H1 (cell line): ENCODE measurements around the gene ACOX1. TPM values are rescaled to one million over a fixed set of nuclear protein-coding genes. Genes with fewer than 3 reads are reported as not detected.

Experiments used
- ATF2 ChIP-seq: IDR thresholded peaks from 2 replicates; pipeline ENCODE4 v1.6.1; 2012; ENCODE audit warnings: low read length, inconsistent platforms
- SIX5 ChIP-seq: IDR thresholded peaks from 2 replicates; pipeline ENCODE4 v1.6.1; 2011; ENCODE audit warnings: mild to moderate bottlenecking, low read depth, low read length
- TBP ChIP-seq: IDR thresholded peaks from 2 replicates; pipeline ENCODE4 v1.6.1; 2011; ENCODE audit warnings: low read depth, low read length, improper control_type of control experiment
- polyA plus RNA-seq, 7 experiments: library from polyadenylated mRNA; depleted of rRNA in 3 of 7; stranded (reverse) in 5 of 7; unstranded in 2 of 7; fragments of >200 nt in 5 of 7; fragments of 200-250 nt in 2 of 7; gene quantifications; 1 replicate in 5 of 7; 2 replicates in 1 of 7; 4 replicates in 1 of 7; pipeline versions ENCODE4 v1.2.1 to v1.2.3, GENCODE V29; 2011 to 2013; ENCODE audit warnings: missing spikeins in 2 of 7, mixed read lengths in 2 of 7
- total RNA-seq: library from RNA; stranded (reverse); fragmentation: NEBNext Ultra II Directional; extraction: Animal tissue kit (Norgen Biotek cat#: 25700); gene quantifications from 2 replicates; pipeline ENCODE4 v1.2.1, GENCODE V29; 2021

Gene ACOX1
- total and polyA plus RNA-seq, 2 of the 8 experiments (the other 6 are each of a cell fraction or from before 2014, with no cell fraction given), result 10.5 to 30.4 TPM

- TF ChIP-seq ATF2 (no peak), SIX5 (no peak), TBP (no peak)
Observed at GRCh38 chr17:75892556-75893224, 86.3 kb downstream of the ACOX1 start (continued).
